ENCODE data around the gene ZNF865. TPM values are rescaled to one million over a fixed set of nuclear protein-coding genes. Genes with fewer than 3 reads are reported as not detected.

The ZNF865 gene
- total RNA-seq, 1 experiment from 2014 or later, result 5.5 TPM

GRCh38 chr19:55624109-55625003 lies 18.9 kb downstream of the ZNF865 start, which contains the start of gene ZNF784:
ZNF784 (minus strand) TSS chr19:55624566; CDS start chr19:55624561, 5 bp downstream.
- no peaks in the 10 kb centered on the region for H3F3A ChIP-seq (ENCODE audit: low read length, unreplicated experiment)
- peak within 1 kb of the TSS; percentile 76 for H3K27ac ChIP-seq (ENCODE audit: low read length)
- ATAC-seq (peak; percentile 87), DNase-seq (peak; percentile 95)
- H2AFZ ChIP-seq (ENCODE audit: low read length), result peak within 1 kb of the TSS; percentile 92
- TF ChIP-seq CTCF (conservative IDR thresholded peaks at IDR 0.05; ENCODE audit: low read depth, low read length) (no peak), EZH2phosphoT487 (IDR thresholded peaks at IDR 0.05; ENCODE audit: borderline replicate concordance, low read length) (no peak), EZH2 (IDR thresholded peaks at IDR 0.05; ENCODE audit: low read length, unreplicated experiment) (no peak)
- H3K9me2 ChIP-seq (replicated peaks; ENCODE audit: low read length), result no peaks in the 10 kb centered on the region
- H3K4me2 ChIP-seq (ENCODE audit: low read length), result peak within 1 kb of the TSS; percentile 91
- H3K4me3 ChIP-seq (ENCODE audit: low read length), result peak within 1 kb of the TSS; percentile 71
- H3K79me2 ChIP-seq (ENCODE audit: low read length), result peaks cover 8% of the 10 kb centered on the region
- H3K9me3 ChIP-seq (ENCODE audit: low read length), result no peaks in the 10 kb centered on the region
- no TSS peak for BruUV-seq (replicated peaks)
- H3K27me3 ChIP-seq (ENCODE audit: low read length), result no peaks in the 10 kb centered on the region
- POLR2A ChIA-PET (ENCODE audit: unreplicated experiment), result interaction anchor here (0.6 to 1.2 kb wide), 8 partner anchors 8 to 1780 kb away, joined by 3 to 19 read pairs (median 4); partner anchors contain the start of genes FIZ1 and U2AF2
- H3K9ac ChIP-seq (ENCODE audit: low read length), result peak within 1 kb of the TSS; percentile 87
- H4K20me1 ChIP-seq (ENCODE audit: low read length), result peaks cover 4% of the 10 kb centered on the region; the same call in 1 of the 2 replicates
- H3K4me1 ChIP-seq (ENCODE audit: insufficient read depth, low read length), result peaks cover 10% of the 10 kb centered on the region
- H3K36me3 ChIP-seq (ENCODE audit: low read depth, low read length), result no peaks in the 10 kb centered on the region
- CTCF ChIA-PET, result interaction anchor here (0.5 to 1.0 kb wide), 6 partner anchors 11 to 185 kb away, joined by 3 to 7 read pairs (median 5); no protein-coding TSS in a partner anchor
- intact Hi-C loops (cut with micrococcal nuclease), result loop anchor here (1.0 to 2.0 kb wide), 2 partner anchors 19 to 38 kb away; partner anchors contain the start of gene ZNF865

- Histone ChIP-seq H4K20me1 (ENCODE audit: low read length) (peaks cover 4% of the 10 kb centered on the region; the same call in 1 of the 2 replicates), H3K9ac (ENCODE audit: low read length) (peak overlapping the region; percentile 87), H3F3A (ENCODE audit: low read length, unreplicated experiment) (no peaks in the 10 kb centered on the region), H3K9me2 (replicated peaks; ENCODE audit: low read length) (no peaks in the 10 kb centered on the region), H3K4me1 (ENCODE audit: insufficient read depth, low read length) (peaks cover 10% of the 10 kb centered on the region), H3K27me3 (ENCODE audit: low read length) (no peaks in the 10 kb centered on the region), H3K4me2 (ENCODE audit: low read length) (peak overlapping the region; percentile 91), H3K9me3 (ENCODE audit: low read length) (no peaks in the 10 kb centered on the region), H3K27ac (ENCODE audit: low read length) (peak overlapping the region; percentile 76; the same call in 1 of the 2 replicates), H3K4me3 (ENCODE audit: low read length) (peak overlapping the region; percentile 71), H2AFZ (ENCODE audit: low read length) (peak overlapping the region; percentile 92), H3K79me2 (ENCODE audit: low read length) (peaks cover 8% of the 10 kb centered on the region), H3K36me3 (ENCODE audit: low read depth, low read length) (no peaks in the 10 kb centered on the region)
- ATAC-seq (no peak), DNase-seq (no peak)
- TF ChIP-seq EZH2phosphoT487 (IDR thresholded peaks at IDR 0.05; ENCODE audit: borderline replicate concordance, low read length), result no peak
- intact Hi-C loops (cut with micrococcal nuclease), result loop anchor here (2.0 kb wide), 1 partner anchor 38 kb away; no protein-coding TSS in a partner anchor
- ChIA-PET CTCF (interaction anchor here (0.5 to 0.7 kb wide), 2 partner anchors 16 to 129 kb away, joined by 3 to 7 read pairs; no protein-coding TSS in a partner anchor), POLR2A (ENCODE audit: unreplicated experiment) (interaction anchor here (0.6 to 1.2 kb wide), 6 partner anchors 8 to 466 kb away, joined by 3 to 6 read pairs (median 4); partner anchors contain the start of genes FIZ1 and U2AF2)
- TSS peak; percentile 67 for BruUV-seq (replicated peaks)
Measured at GRCh38 chr19:55625004-55625326, 19.5 kb downstream of the ZNF865 start.

GRCh38 chr19:55626350-55626749 lies 20.9 kb downstream of the ZNF865 start:
- ChIA-PET POLR2A (ENCODE audit: unreplicated experiment) (interaction anchor here (0.5 kb wide), 1 partner anchor 8 kb away, joined by 24 read pairs; no protein-coding TSS in a partner anchor), CTCF (no interaction called here)
- H3K9me2 ChIP-seq (replicated peaks; ENCODE audit: low read length), result no peaks in the 10 kb centered on the region
- H3K4me1 ChIP-seq (ENCODE audit: insufficient read depth, low read length), result peaks cover 10% of the 10 kb centered on the region
- no peak for TF ChIP-seq EZH2phosphoT487 (IDR thresholded peaks at IDR 0.05; ENCODE audit: borderline replicate concordance, low read length)
- peaks cover 8% of the 10 kb centered on the region for H3K79me2 ChIP-seq (ENCODE audit: low read length)
- peaks cover 4% of the 10 kb centered on the region; the same call in 1 of the 2 replicates for H4K20me1 ChIP-seq (ENCODE audit: low read length)
- ATAC-seq (no peak), DNase-seq (no peak)
- H3K4me2 ChIP-seq (ENCODE audit: low read length), result no peak overlapping the region
- no peaks in the 10 kb centered on the region for H3K36me3 ChIP-seq (ENCODE audit: low read depth, low read length)
- no peak overlapping the region for H3K4me3 ChIP-seq (ENCODE audit: low read length)
- BruUV-seq (replicated peaks), result no TSS peak
- no peak overlapping the region for H3K9ac ChIP-seq (ENCODE audit: low read length)
- H3F3A ChIP-seq (ENCODE audit: low read length, unreplicated experiment), result no peaks in the 10 kb centered on the region
- intact Hi-C loops (cut with micrococcal nuclease), result no loop called here
- H3K9me3 ChIP-seq (ENCODE audit: low read length), result no peaks in the 10 kb centered on the region
- no peak overlapping the region for H3K27ac ChIP-seq (ENCODE audit: low read length)
- H3K27me3 ChIP-seq (ENCODE audit: low read length), result no peaks in the 10 kb centered on the region
- no peak overlapping the region for H2AFZ ChIP-seq (ENCODE audit: low read length)

Measured in PC-3 (cell line).